Right renal cortex interstitium (tissue), 3 donors: ENCODE measurements around the gene RBBP8. TPM values are rescaled to one million over a fixed set of nuclear protein-coding genes. Genes with fewer than 3 reads are reported as not detected.
A peak's percentile ranks its signal among the peaks of the same experiment; 100 is the strongest.
"Not testable (repeated sequence)": the region's sequence is repeated elsewhere in the genome, so short reads cannot be mapped to it uniquely, and the experiment has no call there.

Source experiments
- DNase-seq, 3 donors: peaks; one replicate each; pipeline ENCODE4 v3.0.0-alpha.2; 2013; ENCODE audit warnings: low read depth in 3 of 3, low spot score in 2 of 3
- polyA plus RNA-seq, 3 donors: library from polyadenylated mRNA; unstranded; fragments of 120-200 nt; gene quantifications; one replicate each; pipeline ENCODE4 v1.2.1, GENCODE V29; 2013; ENCODE audit not compliant: insufficient read length in 3 of 3

Gene RBBP8
- 10 to 100 TPM; 56.2 to 70.9 (median 64.1) TPM for polyA plus RNA-seq

DNA sequence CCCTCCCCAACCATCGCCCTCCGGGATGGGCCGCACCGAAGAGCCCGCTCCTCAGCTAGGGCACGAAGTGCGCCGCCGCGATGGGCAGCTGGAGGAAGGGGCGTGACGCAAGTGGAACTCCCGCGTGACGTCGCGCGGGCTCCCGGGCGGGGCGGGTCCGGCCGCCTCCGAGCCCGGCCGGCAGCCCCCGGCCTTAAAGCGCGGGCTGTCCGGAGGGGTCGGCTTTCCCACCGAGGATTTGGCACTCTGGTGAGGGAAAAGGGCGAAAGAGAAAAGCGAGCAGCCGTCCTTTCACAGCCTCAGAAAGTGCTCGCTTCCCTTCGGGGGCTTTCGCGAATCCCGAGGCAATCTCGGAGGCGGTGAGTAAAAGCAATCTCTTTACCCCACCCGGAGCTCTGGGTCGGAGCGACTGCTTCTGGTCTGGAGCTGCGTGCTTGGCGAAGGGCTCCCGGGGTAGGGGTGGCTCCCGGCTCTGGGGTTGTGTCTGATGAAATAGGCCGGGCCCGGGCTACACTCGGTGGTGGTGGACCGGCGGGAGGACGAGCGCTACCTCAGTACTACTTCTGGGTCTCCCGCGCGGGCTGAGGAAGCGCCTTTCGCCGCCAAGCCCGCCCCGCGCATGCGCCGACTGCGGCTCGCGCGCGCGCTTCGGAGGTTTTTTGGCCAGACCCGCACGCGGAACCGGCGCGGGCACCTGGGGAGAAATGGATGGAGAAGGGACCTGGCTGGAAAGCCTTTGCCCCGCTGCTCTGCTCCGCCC lies at the start of gene RBBP8:
RBBP8 (plus strand) TSS at position 123 of the 760 bp plus-strand sequence. CDS start 3,524 bp downstream, outside the sequence.
- DNase-seq: peak; percentile 75 to 85 (median 77)

DNA sequence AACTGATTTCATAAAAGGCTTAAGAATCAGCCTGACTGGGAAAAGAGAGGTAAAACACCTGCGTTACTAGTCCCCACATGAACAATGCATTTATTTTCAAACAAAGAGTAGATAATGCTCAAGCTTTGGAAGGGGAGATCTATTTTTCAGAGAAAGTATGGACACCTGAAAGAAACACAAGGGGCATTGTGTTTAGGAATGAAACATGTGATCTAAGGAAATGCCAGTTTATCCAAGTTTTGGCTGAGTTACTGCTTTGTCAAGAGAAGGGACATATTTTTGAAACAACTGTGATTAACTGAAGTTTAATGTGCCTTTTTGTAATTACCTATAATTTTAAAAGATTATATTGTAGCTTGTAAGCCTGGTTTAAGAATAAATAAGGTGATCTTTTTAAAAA lies 49.3 kb upstream of the RBBP8 start:
- no peak for DNase-seq

DNA sequence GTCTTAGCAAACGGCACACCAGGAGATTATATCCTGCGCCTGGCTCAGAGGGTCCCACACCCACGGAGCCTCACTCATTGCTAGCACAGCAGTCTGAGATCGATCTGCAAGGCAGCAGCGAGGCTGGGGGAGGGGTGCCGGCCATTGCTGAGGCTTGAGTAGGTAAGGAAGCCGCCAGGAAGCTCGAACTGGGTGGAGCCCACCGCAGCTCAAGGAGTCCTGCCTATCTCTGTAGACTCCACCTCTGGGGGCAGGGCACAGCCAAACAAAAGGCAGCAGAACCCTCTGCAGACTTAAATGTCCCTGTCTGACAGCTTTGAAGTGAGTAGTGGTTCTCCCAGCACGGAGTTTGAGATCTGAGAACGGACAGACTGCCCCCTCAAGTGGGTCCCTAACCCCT lies 47.4 kb upstream of the RBBP8 start:
- not testable (repeated sequence) for DNase-seq

DNA sequence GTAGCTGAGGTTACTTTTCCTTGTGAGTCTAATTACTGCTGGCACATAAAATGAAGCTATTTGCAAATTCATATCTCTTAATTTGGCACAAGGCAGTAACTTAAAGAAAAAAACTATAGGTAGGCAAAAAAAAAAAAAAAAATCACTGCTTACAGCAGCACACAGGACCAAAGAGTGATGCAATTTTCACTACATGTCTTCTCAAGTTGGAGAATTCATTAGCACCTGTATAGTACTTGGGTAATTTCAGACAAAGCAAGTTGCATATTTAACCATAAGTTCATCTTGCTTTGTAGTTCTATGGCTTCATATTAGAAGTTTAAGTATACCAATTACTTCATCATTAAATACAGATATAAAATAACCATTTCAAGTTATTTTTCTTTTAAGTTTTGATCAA lies 33.7 kb upstream of the RBBP8 start:
- DNase-seq: no peak

DNA sequence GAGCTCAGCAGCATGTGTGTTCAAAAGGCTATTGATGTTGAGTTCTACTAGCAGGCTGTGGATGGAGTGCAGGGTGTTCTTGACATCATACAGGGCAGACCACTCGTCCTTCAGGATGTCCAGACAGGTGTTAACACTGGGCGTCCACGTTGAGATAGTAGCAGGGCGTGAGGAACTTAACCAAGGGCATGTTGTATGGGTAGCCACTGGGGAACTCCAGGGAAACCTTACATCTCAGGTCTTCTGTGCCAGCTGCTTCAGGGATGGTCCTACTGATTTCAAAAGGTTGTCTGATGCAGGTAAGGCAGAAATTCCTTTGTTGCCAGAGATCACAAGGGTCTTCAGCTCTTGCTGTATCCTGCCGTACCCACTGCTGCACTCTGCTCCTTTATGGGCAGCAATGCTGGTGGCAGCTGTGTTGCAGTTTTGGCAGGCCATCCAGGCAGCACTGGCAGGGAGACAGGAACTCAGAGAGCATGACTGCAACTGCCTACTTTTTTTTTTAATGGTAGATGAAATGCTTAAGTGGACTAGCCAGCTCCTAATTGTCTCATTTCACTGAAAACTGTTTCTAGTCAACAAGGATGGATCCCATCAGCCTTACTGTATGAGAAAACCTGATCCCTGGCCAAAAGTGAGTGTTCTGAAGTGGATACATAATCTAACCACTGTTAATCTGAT lies 32.4 kb upstream of the RBBP8 start:
- no peak for DNase-seq

DNA sequence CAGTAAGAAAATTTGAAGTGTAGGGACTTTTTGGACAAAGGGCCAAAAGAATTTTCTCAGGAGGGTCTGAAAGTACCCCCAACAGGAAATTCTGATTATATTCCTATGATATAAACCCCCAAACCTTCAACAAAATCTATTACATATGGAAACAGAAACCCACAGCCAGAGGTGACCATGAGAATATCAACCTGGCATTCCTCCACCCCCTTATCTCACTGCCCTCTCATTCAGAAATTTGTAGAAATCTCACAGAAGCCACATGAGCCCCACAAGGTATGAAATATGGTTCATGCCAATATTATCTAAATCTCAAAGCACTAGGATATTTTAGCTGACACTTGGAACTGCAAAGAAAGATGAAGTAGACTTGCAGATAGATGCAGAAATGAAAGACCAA lies 31.0 kb upstream of the RBBP8 start:
- no peak for DNase-seq

DNA sequence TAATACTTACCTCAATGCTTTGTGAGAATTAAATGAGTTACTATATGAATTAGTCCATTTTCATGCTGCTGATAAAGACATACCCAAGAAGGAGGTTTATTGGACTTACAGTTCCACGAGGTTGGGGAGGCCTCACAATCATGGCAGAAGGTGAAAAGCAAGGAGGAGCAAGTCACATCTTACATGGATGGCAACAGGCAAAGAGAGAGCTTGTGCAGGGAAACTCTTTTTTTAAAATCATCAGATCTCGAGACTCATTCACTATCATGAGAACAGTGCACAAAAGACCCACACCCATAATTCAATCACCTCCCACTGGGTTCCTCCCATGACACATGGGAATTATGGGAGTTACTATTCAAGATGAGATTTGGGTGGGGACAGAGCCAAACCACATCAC lies 29.9 kb upstream of the RBBP8 start:
- not testable (repeated sequence) for DNase-seq

DNA sequence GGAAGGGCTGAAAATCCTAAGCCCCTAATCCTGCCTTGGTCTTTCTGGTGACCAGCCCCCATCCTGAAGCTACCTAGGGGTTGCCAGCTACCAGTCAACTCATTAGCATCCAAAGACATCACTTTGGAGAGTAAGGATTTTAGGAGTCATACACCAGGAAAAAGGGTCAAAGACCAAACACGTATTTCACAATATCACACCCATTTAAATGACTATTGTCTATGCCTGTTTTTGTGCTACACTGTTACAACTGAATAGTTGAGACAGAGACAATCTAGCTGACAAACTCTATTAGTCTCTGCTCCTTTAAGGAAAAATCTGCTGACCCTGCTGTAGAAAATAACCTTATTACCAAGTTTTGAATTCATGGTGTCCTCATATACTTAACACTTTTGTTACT lies 21.0 kb upstream of the RBBP8 start:
- DNase-seq: no peak

DNA sequence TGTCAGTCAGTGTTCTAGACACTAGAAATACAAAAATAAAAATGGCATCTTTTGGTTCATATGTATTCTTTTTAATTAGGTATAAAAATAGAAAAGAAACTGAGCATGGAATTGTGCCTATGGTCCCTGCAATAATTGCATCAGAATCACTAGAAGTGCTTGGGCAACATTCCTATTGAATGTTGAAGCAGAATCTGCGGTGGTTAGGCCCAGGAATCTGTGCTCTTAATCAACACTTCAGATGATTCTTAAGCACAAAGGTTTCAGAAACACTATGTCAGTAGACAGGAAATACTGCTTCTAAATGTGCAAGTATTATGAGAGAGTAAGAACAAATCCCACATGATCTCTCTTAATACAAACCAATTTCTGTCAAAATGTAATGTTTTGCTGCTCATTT lies 20.3 kb upstream of the RBBP8 start:
- no peak for DNase-seq

DNA sequence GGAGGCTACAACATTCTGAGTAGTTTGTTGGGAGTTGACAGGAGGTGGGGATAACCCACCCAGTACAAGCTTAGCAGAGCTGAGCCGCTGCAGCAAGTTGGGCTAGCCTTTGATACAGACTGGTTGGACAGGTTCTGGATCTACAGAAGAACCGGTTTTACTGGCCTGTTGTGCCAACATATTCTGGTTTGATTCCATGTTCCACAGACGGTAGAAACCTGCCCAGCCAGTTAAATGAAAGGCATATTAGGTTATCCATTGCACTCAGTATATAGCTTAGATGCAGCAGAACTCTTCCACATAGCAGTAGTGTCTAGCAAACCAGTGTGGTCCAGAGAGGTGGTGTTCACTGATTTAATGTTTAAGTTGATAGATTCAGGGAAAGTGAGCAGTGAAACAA lies 19.3 kb upstream of the RBBP8 start:
- peak; percentile 54 to 64 (median 55) for DNase-seq

DNA sequence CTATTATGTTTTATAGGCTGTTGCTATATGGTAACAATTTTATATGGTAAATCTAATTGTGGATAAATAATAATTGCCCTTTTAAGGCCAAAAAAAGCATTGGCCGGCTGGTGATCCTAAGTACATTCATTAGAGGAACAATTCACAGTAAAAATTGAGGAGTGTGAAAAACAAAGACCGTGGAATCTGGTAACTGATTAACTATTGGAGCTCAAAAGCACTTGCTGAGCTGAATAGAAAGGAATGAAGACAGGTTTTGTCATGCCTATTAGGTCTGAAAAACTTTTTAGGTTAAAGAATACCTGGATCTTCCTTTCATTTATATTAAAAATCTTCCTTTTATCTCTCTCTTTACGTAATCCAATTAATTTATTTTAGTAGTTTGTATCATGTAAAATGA lies 18.5 kb upstream of the RBBP8 start:
- no peak for DNase-seq

DNA sequence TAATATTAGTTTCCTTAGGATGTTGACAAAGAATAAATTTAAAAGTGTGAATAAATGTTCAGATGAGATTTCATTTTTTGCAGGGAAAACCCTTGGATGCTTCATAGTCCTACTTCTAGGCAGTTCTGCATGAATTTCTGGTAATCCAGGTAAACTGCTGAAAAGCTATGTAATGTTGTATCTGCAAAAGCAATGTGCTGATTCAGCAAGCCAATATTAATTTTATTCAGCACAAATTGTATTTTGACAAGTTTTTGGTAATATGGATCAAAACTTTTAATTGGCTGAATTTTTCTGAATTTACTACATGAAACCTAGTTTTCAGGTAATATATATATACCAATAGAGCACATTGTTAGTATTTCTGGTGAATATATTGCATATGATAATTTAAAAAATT lies 17.8 kb upstream of the RBBP8 start:
- DNase-seq: no peak

DNA sequence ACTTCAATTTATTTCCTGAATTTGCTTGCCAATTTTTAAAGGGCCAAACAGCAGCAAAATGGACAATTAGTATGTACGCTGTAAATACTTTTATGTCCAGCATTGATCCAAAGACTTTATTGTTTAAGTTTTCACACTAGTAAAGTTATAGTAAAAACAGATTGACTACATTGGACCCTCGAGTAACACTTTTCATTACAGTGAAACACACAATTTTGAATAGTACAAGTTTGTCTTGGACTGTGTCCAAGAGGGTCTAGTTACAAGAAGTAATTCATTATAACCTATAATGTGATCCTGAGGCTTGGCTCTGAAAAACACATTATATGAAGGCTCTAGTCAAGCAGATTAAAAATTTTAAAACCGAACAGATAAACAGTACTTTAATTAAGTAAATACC lies 11.4 kb upstream of the RBBP8 start:
- DNase-seq: peak in 1 of 3 donors; percentile 45

DNA sequence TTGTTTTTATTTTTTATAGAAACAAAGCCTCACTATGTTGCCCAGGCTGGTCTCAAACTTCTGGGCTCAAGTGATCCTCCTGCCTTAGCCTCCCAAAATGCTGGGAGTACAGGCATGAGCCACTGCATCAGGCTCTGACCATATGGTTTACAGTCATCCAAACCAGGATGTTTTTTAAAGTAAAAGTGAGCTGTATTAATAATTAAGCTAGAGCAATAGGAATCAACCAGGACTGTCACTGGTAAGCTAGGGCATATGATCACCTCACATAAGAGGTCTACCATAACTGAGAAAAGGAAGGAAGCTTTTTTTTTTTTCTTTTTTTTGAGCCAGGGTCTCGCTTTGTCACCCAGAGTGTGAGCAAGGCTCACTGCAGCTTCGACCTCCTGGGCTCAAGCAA lies 8.5 kb upstream of the RBBP8 start:
- DNase-seq: no peak

DNA sequence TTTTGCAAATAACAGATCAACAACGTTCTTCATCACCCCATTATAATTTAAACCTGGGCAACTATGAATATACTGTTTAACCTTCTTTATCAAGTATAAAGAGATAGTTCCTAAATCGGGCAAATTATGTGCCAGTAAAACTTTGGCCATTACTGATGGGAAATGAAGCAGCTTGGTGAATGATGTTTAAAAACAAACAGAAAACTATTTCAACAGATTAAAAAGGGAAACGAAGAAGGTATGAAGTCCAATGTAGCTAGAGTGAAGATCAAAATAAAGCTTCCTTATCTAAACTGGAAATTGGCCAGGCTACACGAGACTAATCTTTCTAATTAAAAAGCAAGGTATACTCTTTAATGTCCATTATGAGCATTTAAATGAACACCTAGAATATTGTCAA lies 6.7 kb upstream of the RBBP8 start:
- no peak for DNase-seq

DNA sequence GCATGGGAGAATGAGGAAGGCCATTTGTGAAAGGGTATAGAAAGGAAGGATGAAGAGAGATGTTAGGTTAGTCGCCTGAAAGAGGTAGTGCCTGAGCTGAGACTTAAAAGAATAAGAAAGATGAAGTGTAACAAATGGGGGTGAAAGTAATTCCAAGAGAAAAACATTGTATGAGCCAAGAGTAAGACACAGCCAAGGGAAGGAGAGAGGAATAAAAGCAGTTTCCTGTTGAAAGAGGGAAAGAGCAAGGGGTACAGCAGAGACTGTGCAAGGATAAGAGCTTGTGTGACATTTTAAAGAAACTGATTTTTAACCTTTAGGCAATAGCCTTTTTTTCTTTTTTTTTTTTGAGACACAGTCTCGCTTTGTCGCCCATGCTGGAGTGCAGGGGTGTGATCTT lies 4.8 kb upstream of the RBBP8 start:
- no peak for DNase-seq

DNA sequence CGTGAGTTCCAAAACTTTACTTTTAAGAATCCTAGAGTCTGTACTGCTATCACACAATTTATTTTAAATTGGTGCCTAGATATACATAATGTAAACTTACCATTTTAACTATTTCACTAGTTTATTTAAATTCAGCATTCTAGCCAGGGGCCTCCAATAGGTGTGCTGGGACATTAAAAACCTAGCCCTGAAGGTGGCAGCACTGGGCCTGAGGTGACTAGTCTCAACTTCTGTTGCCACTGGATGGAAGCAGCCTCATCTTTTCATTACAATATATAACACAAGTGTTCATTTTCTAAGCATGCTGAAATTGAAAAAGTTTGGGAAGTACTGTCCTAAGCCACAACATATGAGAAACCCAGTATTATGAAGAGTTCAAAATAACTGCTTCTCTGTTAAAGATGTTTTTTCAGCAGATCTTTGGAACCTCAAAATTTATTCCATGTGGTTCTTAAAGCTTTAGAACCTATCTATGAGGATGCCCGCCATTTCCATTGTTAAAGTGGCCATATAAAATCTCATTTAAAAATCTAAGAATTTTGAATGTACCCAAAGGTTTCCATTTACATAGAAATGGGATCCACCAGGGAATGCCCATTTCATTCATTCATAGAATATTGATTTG lies 2.9 kb upstream of the RBBP8 start:
- peak in 1 of 3 donors; percentile 59 for DNase-seq

DNA sequence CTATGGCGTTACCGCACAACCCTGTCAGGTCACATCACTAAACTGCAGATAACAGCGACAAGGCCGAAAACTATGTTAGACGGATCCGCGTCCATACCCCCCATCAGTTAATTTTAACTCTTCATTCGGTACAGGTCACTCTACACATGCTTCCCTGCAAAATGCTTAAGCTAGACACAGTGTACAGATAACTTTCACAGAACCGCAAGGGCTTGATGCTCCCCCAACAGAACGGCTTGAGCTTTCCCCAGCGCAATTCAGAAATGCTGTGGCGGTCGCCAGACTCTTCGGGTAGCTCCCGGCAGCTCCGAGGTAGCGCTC lies 283 bp upstream of the RBBP8 start:
- DNase-seq: peak in 1 of 3 donors; percentile 45

DNA sequence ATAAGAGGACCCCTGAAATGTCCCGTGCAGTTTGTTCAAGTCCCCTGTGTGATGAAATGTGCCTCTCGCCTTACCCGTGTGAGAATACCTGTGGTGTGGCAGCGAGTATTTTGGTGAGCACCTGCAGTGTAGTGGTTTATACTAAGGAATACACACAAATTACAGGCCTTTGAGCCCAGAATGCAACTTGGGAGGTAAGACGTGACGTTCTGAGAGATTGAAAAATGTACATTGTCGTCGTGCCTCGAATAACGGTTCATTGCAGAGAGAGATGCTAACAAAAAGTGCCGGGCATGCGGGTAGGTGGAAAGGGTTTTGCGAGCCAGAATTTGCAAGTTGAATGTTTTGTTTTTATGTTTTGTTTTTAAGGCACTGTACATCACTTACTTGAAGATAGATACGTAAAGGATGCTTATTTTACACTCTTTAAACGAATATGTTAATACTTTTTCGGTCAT lies 867 bp downstream of the RBBP8 start:
- peak in 1 of 3 donors; percentile 50 for DNase-seq

DNA sequence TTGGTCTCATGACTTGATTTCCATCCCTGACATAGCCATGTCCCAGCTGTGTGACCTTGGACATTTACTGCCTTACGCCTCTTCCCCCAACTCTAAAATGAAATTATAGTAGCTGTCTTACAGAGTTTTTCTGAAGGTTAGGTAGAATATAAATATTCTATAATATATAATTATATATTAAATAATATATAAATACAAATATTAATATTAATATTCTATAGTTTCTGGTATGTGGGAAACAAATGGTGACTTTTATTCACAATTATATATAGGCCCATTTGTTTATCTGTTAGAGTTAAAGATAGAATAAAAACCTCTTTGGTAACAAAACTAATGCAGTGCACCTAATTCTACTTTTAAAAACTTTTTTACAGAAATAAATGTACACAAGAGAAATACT lies 1.7 kb downstream of the RBBP8 start:
- DNase-seq: no peak

DNA sequence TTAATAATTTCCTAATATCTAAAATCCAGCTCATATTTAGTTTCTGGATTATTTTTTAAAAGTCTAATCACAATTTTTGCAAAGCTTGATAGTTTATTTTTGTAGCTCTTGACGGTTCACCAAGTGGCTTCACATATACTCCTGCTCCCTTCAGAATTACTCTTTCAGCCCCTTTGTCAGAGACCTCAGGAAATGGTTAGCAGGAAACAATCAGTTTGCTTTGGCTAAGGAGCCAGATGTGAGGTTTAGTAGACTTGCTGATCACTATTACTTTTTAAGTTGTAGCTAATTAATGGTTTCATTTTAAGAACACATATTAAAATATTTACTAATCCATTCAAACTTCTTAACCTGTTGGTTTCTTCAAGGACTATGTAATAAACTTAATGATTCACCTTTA lies 2.3 kb downstream of the RBBP8 start:
- DNase-seq: no peak

DNA sequence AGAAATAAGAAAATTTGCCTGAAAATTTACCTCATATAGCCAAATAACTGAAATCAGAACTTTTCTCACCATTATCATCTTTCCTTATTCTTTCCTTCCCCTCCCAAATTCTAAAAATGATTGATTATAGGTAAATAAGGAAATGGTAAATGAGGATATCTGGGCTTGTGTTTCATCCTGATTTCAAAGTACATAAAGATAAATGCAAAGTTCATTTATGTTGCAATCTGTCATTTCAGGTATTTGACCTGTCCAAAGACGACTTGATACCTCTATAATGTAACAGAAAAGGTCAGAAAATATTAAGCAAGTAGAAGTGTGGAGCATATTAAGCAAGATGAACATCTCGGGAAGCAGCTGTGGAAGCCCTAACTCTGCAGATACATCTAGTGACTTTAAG lies 3.4 kb downstream of the RBBP8 start:
- no peak for DNase-seq
